Vagina (tissue), 2 donors: ENCODE measurements around the gene ATM. TPM values are rescaled to one million over a fixed set of nuclear protein-coding genes. Genes with fewer than 3 reads are reported as not detected.

Experiments
- DNase-seq, 2 donors: peaks; one replicate each; pipeline ENCODE4 v3.0.0-alpha.2; 2017; ENCODE audit errors: extremely low spot score in 2 of 2
- H3K27ac ChIP-seq: fragments of 200-600 bp; sonication (generic); one replicate; pipeline ENCODE4 v1.5.1; 2019
- H3K27me3 ChIP-seq: fragments of 200-600 bp; sonication (generic); one replicate; pipeline ENCODE4 v1.5.1; 2019
- H3K36me3 ChIP-seq, 2 donors: fragments of 200-600 bp; sonication (generic); one replicate each; pipeline ENCODE4 v1.5.1; 2017 to 2019
- H3K4me1 ChIP-seq: fragments of 200-600 bp; sonication (generic); one replicate; pipeline ENCODE4 v1.5.1; 2019
- H3K4me3 ChIP-seq, 2 donors: fragments of 200-600 bp; sonication (generic); 1 replicate in 1 of 2; 2 replicates in 1 of 2; pipeline ENCODE4 v1.5.1; 2016 to 2019
- H3K9me3 ChIP-seq: fragments of 200-600 bp; sonication (generic); one replicate; pipeline ENCODE4 v1.5.1; 2019
- CTCF ChIP-seq, 3 experiments: fragments of 450-650 bp in 2 of 3; fragments of 200-600 bp in 1 of 3; sonication (generic) in 1 of 3; IDR thresholded peaks; one replicate each; pipeline ENCODE4 v1.5.1; 2017 to 2019; ENCODE audit warnings: antibody characterized with exemption in 3 of 3, mild to moderate bottlenecking in 2 of 3, moderate library complexity in 2 of 3
- POLR2A ChIP-seq, 2 donors: fragments of 450-650 bp; IDR thresholded peaks; one replicate each; pipeline ENCODE4 v1.6.1; 2017; ENCODE audit warnings: antibody characterized with exemption in 2 of 2, mild to moderate bottlenecking in 2 of 2, moderate library complexity in 2 of 2
- POLR2AphosphoS5 ChIP-seq, 2 donors: sonication (generic); formaldehyde crosslinking; IDR thresholded peaks; one replicate each; pipeline ENCODE4 v1.9.0; 2017; ENCODE audit warnings: antibody characterized with exemption in 2 of 2, mild to moderate bottlenecking in 2 of 2, low read depth in 1 of 2; ENCODE audit not compliant: insufficient read depth in 1 of 2
- intact Hi-C: fragments of 100-400 bp; cut with DNase I; formaldehyde crosslinking; loops from one replicate; pipeline ENCODE4 v1.15.1; 2023
- total RNA-seq: library from RNA; depleted of rRNA; stranded (reverse); fragments of >200 nt; gene quantifications from one replicate; pipeline ENCODE4 v1.2.3, GENCODE V29; 2016

ATM gene
- total RNA-seq, 1 donor from 2014 or later: 59.9 TPM

GRCh38 chr11:108319541-108320145 lies 96.8 kb downstream of the ATM start:
- no peaks in the 10 kb centered on the region for H3K27me3 ChIP-seq
- intact Hi-C loops: no loop called here
- no peaks in the 10 kb centered on the region for H3K4me1 ChIP-seq
- no peak overlapping the region for H3K4me3 ChIP-seq
- H3K9me3 ChIP-seq: no peaks in the 10 kb centered on the region
- TF ChIP-seq POLR2AphosphoS5 (IDR thresholded peaks at IDR 0.05; ENCODE audit: insufficient read depth in 1 of 2, low read depth in 1 of 2): no peak
- no peak for TF ChIP-seq POLR2A (IDR thresholded peaks at IDR 0.05)
- TF ChIP-seq CTCF (IDR thresholded peaks at IDR 0.05): no peak
- DNase-seq: no peak
- no peak overlapping the region for H3K27ac ChIP-seq
- H3K36me3 ChIP-seq: peaks cover 0 to 26% of the 10 kb centered on the region in 2 donors

- Histone ChIP-seq H3K27me3 (no peaks in the 10 kb centered on the region), H3K4me1 (no peaks in the 10 kb centered on the region), H3K9me3 (no peaks in the 10 kb centered on the region), H3K36me3 (peaks cover 0 to 22% of the 10 kb centered on the region in 2 donors), H3K27ac (no peak overlapping the region), H3K4me3 (no peak overlapping the region)
- intact Hi-C loops: no loop called here
- TF ChIP-seq CTCF (IDR thresholded peaks at IDR 0.05) (no peak), POLR2AphosphoS5 (IDR thresholded peaks at IDR 0.05; ENCODE audit: insufficient read depth in 1 of 2, low read depth in 1 of 2) (no peak), POLR2A (IDR thresholded peaks at IDR 0.05) (no peak)
- no peak for DNase-seq
Measured at GRCh38 chr11:108322666-108323065, 99.8 kb downstream of the ATM start.

GRCh38 chr11:108324587-108324986 lies 101.7 kb downstream of the ATM start:
- Histone ChIP-seq H3K36me3 (peaks cover 0 to 26% of the 10 kb centered on the region in 2 donors), H3K4me3 (no peak overlapping the region), H3K9me3 (no peaks in the 10 kb centered on the region), H3K4me1 (no peaks in the 10 kb centered on the region), H3K27me3 (no peaks in the 10 kb centered on the region), H3K27ac (no peak overlapping the region)
- TF ChIP-seq POLR2A (IDR thresholded peaks at IDR 0.05): no peak
- TF ChIP-seq CTCF (IDR thresholded peaks at IDR 0.05): no peak
- TF ChIP-seq POLR2AphosphoS5 (IDR thresholded peaks at IDR 0.05; ENCODE audit: insufficient read depth in 1 of 2, low read depth in 1 of 2): no peak
- DNase-seq: no peak
- intact Hi-C loops: no loop called here

- Histone ChIP-seq H3K36me3 (peaks cover 0 to 49% of the 10 kb centered on the region in 2 donors), H3K27ac (no peak overlapping the region), H3K27me3 (no peaks in the 10 kb centered on the region), H3K9me3 (no peaks in the 10 kb centered on the region), H3K4me3 (no peak overlapping the region), H3K4me1 (no peaks in the 10 kb centered on the region)
- no peak for DNase-seq
- intact Hi-C loops: no loop called here
- TF ChIP-seq CTCF (IDR thresholded peaks at IDR 0.05) (no peak), POLR2AphosphoS5 (IDR thresholded peaks at IDR 0.05; ENCODE audit: insufficient read depth in 1 of 2, low read depth in 1 of 2) (no peak), POLR2A (IDR thresholded peaks at IDR 0.05) (no peak)
Measured at GRCh38 chr11:108333403-108333899, 110.6 kb downstream of the ATM start.

GRCh38 chr11:108338750-108339149 lies 115.9 kb downstream of the ATM start:
- TF ChIP-seq POLR2A (IDR thresholded peaks at IDR 0.05) (no peak), POLR2AphosphoS5 (IDR thresholded peaks at IDR 0.05; ENCODE audit: insufficient read depth in 1 of 2, low read depth in 1 of 2) (no peak), CTCF (IDR thresholded peaks at IDR 0.05) (no peak)
- peaks cover 0 to 22% of the 10 kb centered on the region in 2 donors for H3K36me3 ChIP-seq
- H3K27ac ChIP-seq: no peak overlapping the region
- no peaks in the 10 kb centered on the region for H3K9me3 ChIP-seq
- no peaks in the 10 kb centered on the region for H3K27me3 ChIP-seq
- intact Hi-C loops: no loop called here
- H3K4me1 ChIP-seq: no peaks in the 10 kb centered on the region
- no peak for DNase-seq
- no peak overlapping the region for H3K4me3 ChIP-seq
